HG02610 (cell line): ENCODE results near the gene TUBB2A.
"Not testable (repeated sequence)": the region's sequence is repeated elsewhere in the genome, so short reads cannot be mapped to it uniquely, and the experiment has no call there.

Experiments
- ATAC-seq: cut with Tn5 transposase; IDR thresholded peaks from one replicate; pipeline ENCODE4 v1.9.1; 2021; ENCODE audit warnings: mild to moderate bottlenecking, moderate library complexity; ENCODE audit not compliant: unreplicated experiment

Gene TUBB2A

GRCh38 chr6:3157131-3157933, at the start of gene TUBB2A:
Gene TUBB2A, minus strand, starts transcription at chr6:3157544. Its CDS starts 81 bp downstream, at chr6:3157463.
- ATAC-seq, result peak; percentile 80

- no peak for ATAC-seq
These were observed 49.1 kb upstream of the TUBB2A start for GRCh38 chr6:3206339-3207015.

- ATAC-seq, result no peak
These were observed 48.6 kb upstream of the TUBB2A start for GRCh38 chr6:3205913-3206312.

- ATAC-seq, result no peak
These were observed 47.6 kb upstream of the TUBB2A start for GRCh38 chr6:3204921-3205320.

GRCh38 chr6:3202999-3203696, 45.8 kb upstream of the TUBB2A start:
- no peak for ATAC-seq

GRCh38 chr6:3201388-3201787, 44.0 kb upstream of the TUBB2A start:
- no peak for ATAC-seq

- no peak for ATAC-seq
These were observed 43.3 kb upstream of the TUBB2A start for GRCh38 chr6:3200682-3201081.

GRCh38 chr6:3199382-3199781, 42.0 kb upstream of the TUBB2A start:
- no peak for ATAC-seq

GRCh38 chr6:3197734-3198133, 40.4 kb upstream of the TUBB2A start:
- ATAC-seq, result not testable (repeated sequence)

- ATAC-seq, result no peak
These were observed 39.4 kb upstream of the TUBB2A start for GRCh38 chr6:3196770-3197169.

GRCh38 chr6:3195695-3196497, 38.6 kb upstream of the TUBB2A start:
- ATAC-seq, result no peak

GRCh38 chr6:3195420-3195694, 38.0 kb upstream of the TUBB2A start:
- ATAC-seq, result no peak

- ATAC-seq, result no peak
These were observed 37.4 kb upstream of the TUBB2A start for GRCh38 chr6:3194535-3195419.

- no peak for ATAC-seq
These were observed 35.9 kb upstream of the TUBB2A start for GRCh38 chr6:3193102-3193849.

- no peak for ATAC-seq
These were observed 33.4 kb upstream of the TUBB2A start for GRCh38 chr6:3190779-3191178.

GRCh38 chr6:3190056-3190455, 32.7 kb upstream of the TUBB2A start:
- no peak for ATAC-seq

- ATAC-seq, result not testable (repeated sequence)
These were observed 31.8 kb upstream of the TUBB2A start for GRCh38 chr6:3189192-3189591.

GRCh38 chr6:3188262-3188661, 30.9 kb upstream of the TUBB2A start:
- no peak for ATAC-seq

- no peak for ATAC-seq
These were observed 29.6 kb upstream of the TUBB2A start for GRCh38 chr6:3186974-3187382.
